ENCODE data around the gene VPS45.
A peak's percentile ranks its signal among the peaks of the same experiment; 100 is the strongest.
"Not testable (repeated sequence)": the region's sequence is repeated elsewhere in the genome, so short reads cannot be mapped to it uniquely, and the experiment has no call there.

Gene VPS45, protein sequence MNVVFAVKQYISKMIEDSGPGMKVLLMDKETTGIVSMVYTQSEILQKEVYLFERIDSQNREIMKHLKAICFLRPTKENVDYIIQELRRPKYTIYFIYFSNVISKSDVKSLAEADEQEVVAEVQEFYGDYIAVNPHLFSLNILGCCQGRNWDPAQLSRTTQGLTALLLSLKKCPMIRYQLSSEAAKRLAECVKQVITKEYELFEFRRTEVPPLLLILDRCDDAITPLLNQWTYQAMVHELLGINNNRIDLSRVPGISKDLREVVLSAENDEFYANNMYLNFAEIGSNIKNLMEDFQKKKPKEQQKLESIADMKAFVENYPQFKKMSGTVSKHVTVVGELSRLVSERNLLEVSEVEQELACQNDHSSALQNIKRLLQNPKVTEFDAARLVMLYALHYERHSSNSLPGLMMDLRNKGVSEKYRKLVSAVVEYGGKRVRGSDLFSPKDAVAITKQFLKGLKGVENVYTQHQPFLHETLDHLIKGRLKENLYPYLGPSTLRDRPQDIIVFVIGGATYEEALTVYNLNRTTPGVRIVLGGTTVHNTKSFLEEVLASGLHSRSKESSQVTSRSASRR

DNA sequence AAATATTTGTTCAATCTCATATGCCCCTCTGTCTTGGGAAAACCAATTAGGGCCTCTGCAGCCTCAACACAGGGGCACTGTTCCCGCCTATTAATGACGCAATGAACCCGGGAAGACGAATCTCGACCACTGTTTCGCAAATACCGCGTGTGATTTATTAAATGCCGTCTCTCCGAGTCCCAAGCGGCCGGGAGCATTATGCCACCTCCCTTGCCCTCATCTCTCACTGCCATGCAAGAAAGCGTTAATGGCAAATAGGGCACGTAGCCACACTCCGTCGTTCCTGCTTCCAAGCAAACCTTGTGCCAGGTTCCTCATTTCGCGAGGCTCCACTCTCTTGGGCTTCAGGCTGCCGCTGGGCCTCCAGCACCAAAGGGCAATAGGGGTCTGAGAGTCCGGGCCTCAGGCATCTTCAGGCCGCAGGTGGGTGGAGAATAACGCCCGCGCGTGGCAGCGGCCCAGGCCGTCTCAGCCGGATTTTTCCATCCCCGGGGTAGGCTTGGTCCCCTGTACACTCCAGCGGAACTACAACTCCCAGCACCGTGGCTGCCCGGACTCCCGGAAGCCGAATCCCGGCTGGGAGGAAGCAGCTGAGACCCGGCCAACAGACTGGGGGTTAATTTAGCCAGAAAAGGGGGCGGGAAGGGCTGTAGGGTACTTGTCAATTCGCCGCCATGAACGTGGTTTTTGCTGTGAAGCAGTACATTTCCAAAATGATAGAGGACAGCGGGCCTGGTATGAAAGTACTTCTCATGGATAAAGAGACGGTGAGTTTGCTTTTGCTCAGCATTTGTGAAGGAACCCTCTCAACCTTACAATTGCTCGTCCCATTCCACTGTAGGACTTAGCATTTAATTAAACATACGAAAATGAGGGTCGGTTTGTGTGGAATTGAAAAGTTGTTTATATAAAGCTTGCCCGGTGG is at the start of gene VPS45:
Gene VPS45 (plus strand): TSS at position 593 of the 925 bp plus-strand sequence. CDS start 82 bp downstream, at position 675.
- no peaks in the 10 kb centered on the region for H3K27me3 Mint-ChIP-seq
- H3K27ac Mint-ChIP-seq: peak within 1 kb of the TSS; percentile 95
- peaks cover 42% of the 10 kb centered on the region for H3K4me1 Mint-ChIP-seq (ENCODE audit: low read depth)
- no peaks in the 10 kb centered on the region for H3K9me3 Mint-ChIP-seq (ENCODE audit: low read depth)
- H3K4me3 Mint-ChIP-seq: peak within 1 kb of the TSS; percentile 94
- no peaks in the 10 kb centered on the region for H3K36me3 Mint-ChIP-seq

DNA sequence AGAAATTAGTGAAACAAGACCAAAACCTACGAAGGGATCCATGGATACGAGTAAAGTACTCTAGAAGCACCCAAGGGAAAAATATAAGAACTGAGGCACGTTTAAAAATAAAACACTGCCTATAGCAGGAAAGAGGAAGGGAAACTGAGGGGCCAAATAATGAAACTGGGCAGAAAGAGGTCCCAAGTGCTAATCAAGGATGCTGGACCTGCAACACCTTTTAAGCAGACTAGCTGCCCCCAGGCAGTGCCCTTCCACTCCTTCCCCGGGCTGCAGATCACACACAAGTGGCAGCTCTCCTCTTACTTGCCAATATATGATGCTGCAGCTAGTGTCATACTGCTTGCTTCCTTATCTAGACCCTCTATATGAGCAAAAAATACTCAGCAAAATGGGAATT is 49.4 kb upstream of the VPS45 start:
- Mint-ChIP-seq H3K27me3 (no peaks in the 10 kb centered on the region), H3K4me3 (no peak overlapping the region), H3K9me3 (ENCODE audit: low read depth) (no peaks in the 10 kb centered on the region), H3K36me3 (no peaks in the 10 kb centered on the region), H3K27ac (no peak overlapping the region), H3K4me1 (ENCODE audit: low read depth) (no peaks in the 10 kb centered on the region)

DNA sequence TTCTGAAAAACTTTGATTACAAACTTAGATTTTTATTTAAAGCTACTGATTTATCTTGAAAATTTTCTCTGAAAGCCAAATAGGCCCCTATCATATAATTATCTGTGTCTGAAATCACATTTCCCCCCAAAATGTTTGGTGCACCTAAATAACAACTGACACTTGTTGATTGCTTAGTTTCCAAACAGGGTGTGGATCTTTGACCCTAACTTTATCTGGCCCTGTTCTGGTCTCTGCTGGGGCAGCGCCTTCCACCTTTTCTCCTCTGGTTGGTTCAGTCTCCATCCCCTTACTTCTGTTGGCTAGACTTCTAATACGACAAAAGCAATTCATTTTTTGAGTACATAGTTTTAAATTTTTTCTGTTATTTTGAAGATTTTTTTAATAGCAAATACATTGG is 46.9 kb upstream of the VPS45 start:
- Mint-ChIP-seq H3K9me3 (ENCODE audit: low read depth) (no peaks in the 10 kb centered on the region), H3K4me3 (no peak overlapping the region), H3K4me1 (ENCODE audit: low read depth) (no peaks in the 10 kb centered on the region), H3K36me3 (no peaks in the 10 kb centered on the region), H3K27ac (no peak overlapping the region), H3K27me3 (no peaks in the 10 kb centered on the region)

DNA sequence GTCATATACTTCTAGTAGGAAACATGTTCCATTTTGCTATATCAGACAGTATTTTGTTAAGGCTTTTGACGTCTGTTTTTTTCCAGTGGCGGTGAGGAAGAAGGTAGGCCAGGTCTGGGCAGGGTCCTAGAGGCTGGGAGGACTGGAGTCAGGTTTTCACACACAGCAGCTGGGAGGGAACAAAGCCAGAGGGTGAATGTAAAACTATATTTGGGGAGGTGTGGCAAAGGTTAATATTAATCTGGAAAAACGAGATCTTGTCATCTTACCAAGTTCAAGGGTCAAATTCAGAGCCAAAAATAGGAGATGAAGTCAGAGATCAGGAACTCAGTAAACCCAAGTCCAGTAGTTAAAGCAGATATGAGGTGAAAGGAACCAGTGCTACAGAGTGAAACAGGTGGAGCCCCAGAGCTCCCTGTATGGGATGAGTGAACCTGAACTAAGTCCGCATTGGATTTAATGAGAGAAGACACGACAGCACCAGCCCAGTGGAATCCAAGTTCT is 46.3 kb upstream of the VPS45 start:
- no peak overlapping the region for H3K27ac Mint-ChIP-seq
- no peaks in the 10 kb centered on the region for H3K27me3 Mint-ChIP-seq
- no peaks in the 10 kb centered on the region for H3K36me3 Mint-ChIP-seq
- H3K4me3 Mint-ChIP-seq: no peak overlapping the region
- no peaks in the 10 kb centered on the region for H3K9me3 Mint-ChIP-seq (ENCODE audit: low read depth)
- no peaks in the 10 kb centered on the region for H3K4me1 Mint-ChIP-seq (ENCODE audit: low read depth)

DNA sequence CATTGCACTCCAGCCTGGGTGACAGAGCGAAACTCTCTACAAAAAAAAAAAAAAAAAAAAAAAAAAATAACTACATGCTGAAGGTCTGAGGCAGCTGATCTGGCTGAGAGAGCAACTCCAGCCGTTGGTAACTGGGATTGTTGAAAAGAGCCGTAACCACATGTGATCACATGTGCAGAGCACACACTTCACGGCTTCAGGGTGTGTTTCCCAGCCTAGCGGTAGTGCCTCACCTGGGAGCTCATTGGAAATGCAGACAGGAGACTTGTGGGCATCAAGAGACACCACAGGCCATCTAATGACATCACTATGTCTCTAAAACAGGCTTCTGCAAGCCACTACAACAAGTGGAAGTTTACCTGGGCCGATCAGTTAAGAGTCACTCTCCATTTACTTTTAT is 45.2 kb upstream of the VPS45 start:
- H3K9me3 Mint-ChIP-seq (ENCODE audit: low read depth): no peaks in the 10 kb centered on the region
- H3K4me3 Mint-ChIP-seq: no peak overlapping the region
- no peaks in the 10 kb centered on the region for H3K4me1 Mint-ChIP-seq (ENCODE audit: low read depth)
- H3K27ac Mint-ChIP-seq: no peak overlapping the region
- no peaks in the 10 kb centered on the region for H3K27me3 Mint-ChIP-seq
- no peaks in the 10 kb centered on the region for H3K36me3 Mint-ChIP-seq

DNA sequence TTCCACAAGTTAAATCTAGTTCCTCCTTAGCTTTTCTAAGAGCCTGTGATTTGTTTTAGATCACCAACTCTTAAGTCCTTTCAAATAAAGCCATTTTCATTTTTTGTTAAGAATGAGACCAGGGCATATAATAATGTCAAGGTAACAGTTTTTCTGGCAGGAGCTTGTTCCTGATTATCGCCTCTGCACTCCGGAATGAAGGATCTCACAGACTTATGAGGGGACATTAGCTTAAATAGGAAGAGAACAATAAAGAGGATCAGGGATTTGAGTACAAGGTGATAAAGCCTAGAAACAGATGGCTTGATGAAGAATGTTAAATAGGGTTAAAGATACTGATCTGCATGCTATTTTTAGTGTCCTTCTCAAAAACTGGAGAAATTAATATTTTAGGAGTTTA is 43.4 kb upstream of the VPS45 start:
- H3K27ac Mint-ChIP-seq: no peak overlapping the region
- no peaks in the 10 kb centered on the region for H3K36me3 Mint-ChIP-seq
- no peaks in the 10 kb centered on the region for H3K27me3 Mint-ChIP-seq
- H3K4me1 Mint-ChIP-seq (ENCODE audit: low read depth): no peaks in the 10 kb centered on the region
- H3K9me3 Mint-ChIP-seq (ENCODE audit: low read depth): no peaks in the 10 kb centered on the region
- H3K4me3 Mint-ChIP-seq: no peak overlapping the region

DNA sequence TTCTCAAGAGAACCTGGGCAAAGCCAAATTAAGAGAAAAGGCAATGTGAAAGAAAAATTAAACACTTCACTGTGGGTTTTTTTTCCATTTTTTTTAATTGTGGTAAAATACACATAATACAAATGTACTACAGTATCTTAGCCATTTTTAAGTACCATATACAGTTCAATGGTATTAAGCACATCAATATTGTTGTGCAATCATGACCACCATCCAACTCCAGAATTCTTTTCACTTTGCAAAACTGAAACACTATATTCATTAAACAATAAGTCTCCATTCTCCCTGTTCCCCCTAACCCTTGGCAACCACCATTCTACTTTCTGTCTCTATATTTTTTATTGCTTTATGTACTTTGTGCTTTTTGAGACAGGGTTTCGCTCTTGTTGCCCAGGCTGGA is 39.3 kb upstream of the VPS45 start:
- Mint-ChIP-seq H3K27ac (no peak overlapping the region), H3K36me3 (no peaks in the 10 kb centered on the region), H3K27me3 (no peaks in the 10 kb centered on the region), H3K4me3 (no peak overlapping the region), H3K4me1 (ENCODE audit: low read depth) (no peaks in the 10 kb centered on the region), H3K9me3 (ENCODE audit: low read depth) (no peaks in the 10 kb centered on the region)

DNA sequence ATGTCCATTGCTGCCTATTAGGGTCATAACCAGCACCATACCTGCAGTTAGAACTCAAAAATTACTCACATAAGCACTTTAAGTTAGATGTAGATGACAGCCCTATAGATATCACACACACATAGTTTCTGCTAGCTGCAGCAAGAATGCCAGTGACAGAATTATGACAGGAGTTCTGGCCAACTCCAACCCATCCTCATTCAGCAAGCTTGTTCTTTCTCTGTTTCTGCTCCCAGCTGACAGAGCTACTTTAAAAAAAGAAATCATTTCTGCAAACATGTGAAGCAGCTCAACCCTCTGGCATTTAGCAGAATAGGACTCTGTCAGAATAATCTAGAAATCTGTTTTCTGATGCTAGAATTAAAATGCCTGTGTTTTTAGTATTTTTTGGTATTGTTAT is 33.2 kb upstream of the VPS45 start:
- Mint-ChIP-seq H3K27me3 (no peaks in the 10 kb centered on the region), H3K27ac (no peak overlapping the region), H3K4me3 (no peak overlapping the region), H3K36me3 (no peaks in the 10 kb centered on the region), H3K9me3 (ENCODE audit: low read depth) (no peaks in the 10 kb centered on the region), H3K4me1 (ENCODE audit: low read depth) (no peaks in the 10 kb centered on the region)

DNA sequence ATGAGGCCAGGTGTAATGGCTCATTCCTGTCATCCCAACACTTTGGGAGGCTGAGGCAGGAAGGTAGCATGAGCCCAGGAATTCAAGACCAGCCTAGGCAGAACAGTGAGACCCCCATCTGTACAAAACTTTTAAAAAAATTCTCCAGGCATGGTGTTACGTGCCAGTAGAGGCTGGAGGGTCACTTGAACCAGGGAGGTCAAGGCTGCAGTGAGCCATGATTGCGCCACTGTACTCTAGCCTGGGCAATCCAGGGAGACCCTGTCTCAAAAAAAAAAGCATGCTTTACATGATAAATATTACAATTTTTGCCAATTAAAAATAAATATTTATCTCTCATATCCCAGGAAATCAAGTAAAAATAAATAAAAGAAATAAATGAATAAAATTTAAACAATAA is 17.6 kb upstream of the VPS45 start:
- no peak overlapping the region for H3K27ac Mint-ChIP-seq
- H3K4me1 Mint-ChIP-seq (ENCODE audit: low read depth): peaks cover 2% of the 10 kb centered on the region
- no peak overlapping the region for H3K4me3 Mint-ChIP-seq
- H3K36me3 Mint-ChIP-seq: peaks cover 4% of the 10 kb centered on the region
- peaks cover 2% of the 10 kb centered on the region for H3K27me3 Mint-ChIP-seq
- no peaks in the 10 kb centered on the region for H3K9me3 Mint-ChIP-seq (ENCODE audit: low read depth)

DNA sequence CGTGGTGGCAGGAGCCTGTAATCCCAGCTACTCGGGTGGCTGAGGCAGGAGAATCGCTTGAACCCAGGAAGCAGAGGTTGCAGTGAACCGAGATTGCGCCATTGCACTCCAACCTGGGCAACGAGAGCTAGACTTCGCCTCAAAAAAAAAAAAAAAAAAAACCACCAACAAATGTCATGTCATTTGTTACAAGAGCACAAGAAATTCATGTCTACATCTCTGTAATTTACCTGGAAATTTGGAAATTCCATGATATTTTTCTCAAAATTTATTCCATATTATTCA is 16.5 kb upstream of the VPS45 start:
- Mint-ChIP-seq H3K36me3 (peaks cover 4% of the 10 kb centered on the region), H3K9me3 (ENCODE audit: low read depth) (no peaks in the 10 kb centered on the region), H3K27ac (no peak overlapping the region), H3K27me3 (peaks cover 2% of the 10 kb centered on the region), H3K4me3 (no peak overlapping the region), H3K4me1 (ENCODE audit: low read depth) (peaks cover 2% of the 10 kb centered on the region)

DNA sequence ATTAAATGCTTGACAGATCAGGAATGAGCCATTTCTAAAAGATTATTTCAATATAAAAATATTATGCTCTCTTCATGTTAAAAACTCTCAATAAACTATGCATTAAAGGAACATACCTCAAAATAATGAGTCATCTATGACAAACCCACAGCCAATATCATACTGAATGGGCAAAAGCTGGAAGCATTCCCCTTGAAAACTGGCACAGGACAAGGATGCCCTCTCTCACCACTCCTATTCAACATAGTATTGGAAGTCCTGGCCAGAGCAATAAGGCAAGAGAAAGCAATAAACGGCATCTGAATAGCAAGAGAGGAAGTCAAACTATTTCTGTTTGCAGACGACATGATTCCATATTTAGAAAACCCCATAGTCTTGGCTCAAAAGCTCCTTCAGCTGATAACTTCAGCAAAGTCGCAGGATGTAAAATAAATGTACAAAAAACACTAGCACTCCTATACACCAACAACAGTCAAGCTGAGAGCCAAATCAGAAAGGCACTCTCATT is 15.6 kb upstream of the VPS45 start:
- H3K4me3 Mint-ChIP-seq: not testable (repeated sequence)

DNA sequence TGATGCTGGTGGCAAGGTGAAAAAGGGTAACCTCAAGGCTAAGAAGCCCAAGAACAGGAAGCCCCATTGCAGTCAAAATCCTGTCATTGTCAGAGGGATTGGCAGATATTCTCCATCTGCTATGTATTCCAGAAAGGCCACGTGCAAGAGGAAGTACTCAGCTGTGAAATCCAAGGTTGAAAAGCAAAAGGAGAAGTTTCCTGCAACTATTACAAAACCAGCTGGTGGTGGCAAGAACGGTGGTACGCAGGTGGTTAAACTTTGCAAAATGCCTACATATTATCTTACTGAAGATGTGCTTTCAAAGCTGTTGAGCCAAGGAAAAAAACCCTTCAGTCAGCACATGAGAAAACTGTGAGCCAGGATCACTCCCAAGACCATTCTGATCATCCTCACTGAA is 13.7 kb upstream of the VPS45 start:
- Mint-ChIP-seq H3K27ac (no peak overlapping the region), H3K4me1 (ENCODE audit: low read depth) (peaks cover 2% of the 10 kb centered on the region), H3K36me3 (no peaks in the 10 kb centered on the region), H3K27me3 (no peaks in the 10 kb centered on the region), H3K9me3 (ENCODE audit: low read depth) (no peaks in the 10 kb centered on the region), H3K4me3 (no peak overlapping the region)

More for the DNA sequence above, 15.6 kb upstream of the VPS45 start:
- H3K36me3 Mint-ChIP-seq; H3K27ac Mint-ChIP-seq; H3K27me3 Mint-ChIP-seq; H3K4me1 Mint-ChIP-seq (ENCODE audit: low read depth); H3K9me3 Mint-ChIP-seq (ENCODE audit: low read depth): not testable (repeated sequence)

DNA sequence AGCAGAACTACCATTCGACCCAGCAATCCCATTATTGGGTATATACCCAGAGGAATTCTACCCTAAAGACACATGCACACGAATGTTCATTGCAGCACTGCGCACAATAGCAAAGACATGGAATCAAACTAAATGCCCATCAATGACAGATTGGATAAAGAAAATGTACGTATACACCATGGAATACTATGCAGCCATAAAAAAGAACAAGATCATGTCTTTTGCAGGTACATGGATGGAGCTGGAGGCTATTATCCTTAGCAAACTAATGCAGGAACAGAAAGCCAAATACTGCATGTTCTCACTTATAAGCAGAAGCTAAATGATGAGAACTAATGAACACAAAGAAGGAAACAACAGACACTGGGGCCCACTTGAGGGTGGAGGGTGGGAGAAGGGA is 12.1 kb upstream of the VPS45 start:
- H3K4me3 Mint-ChIP-seq; H3K27ac Mint-ChIP-seq; H3K4me1 Mint-ChIP-seq (ENCODE audit: low read depth); H3K9me3 Mint-ChIP-seq (ENCODE audit: low read depth); H3K36me3 Mint-ChIP-seq; H3K27me3 Mint-ChIP-seq: not testable (repeated sequence)

DNA sequence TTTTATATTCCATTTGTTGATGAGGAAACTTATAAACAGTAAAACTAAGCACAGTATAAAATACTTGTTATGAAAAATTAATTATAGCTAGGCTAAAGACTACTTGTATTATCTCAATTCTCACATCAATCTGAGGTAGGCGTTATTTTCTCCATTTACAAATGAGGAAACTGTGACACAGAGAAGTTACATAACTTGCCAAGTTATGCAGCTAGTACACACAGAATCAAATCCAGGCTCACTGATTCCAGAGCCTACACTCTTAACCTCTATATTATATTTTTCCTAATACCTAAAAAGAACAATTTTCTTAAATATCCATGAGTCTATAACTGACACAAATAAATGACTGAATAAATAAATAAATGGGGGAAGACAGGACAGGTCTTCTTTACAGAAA is 11.2 kb upstream of the VPS45 start:
- H3K4me1 Mint-ChIP-seq (ENCODE audit: low read depth): no peaks in the 10 kb centered on the region
- no peaks in the 10 kb centered on the region for H3K9me3 Mint-ChIP-seq (ENCODE audit: low read depth)
- H3K4me3 Mint-ChIP-seq: no peak overlapping the region
- H3K27ac Mint-ChIP-seq: no peak overlapping the region
- no peaks in the 10 kb centered on the region for H3K27me3 Mint-ChIP-seq
- H3K36me3 Mint-ChIP-seq: no peaks in the 10 kb centered on the region

DNA sequence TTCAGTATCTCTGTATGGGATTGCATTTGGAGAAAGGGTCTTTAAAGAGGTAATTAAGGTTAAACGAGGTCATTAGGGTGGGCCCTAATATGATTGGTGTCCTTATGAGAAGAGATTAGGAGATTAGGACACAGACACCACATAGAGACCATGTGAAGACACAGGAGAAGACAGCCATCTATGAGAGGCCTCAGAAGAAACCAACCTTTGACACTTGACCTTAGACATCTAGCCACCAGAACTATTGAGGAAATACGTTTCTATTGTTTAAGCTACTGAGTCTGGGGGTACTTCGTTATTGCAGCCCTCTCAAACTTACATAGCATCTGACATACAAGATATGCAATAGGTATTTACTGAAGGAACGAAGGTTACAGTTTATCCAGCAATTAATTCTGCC is 7.3 kb upstream of the VPS45 start:
- Mint-ChIP-seq H3K36me3 (no peaks in the 10 kb centered on the region), H3K9me3 (ENCODE audit: low read depth) (no peaks in the 10 kb centered on the region), H3K27me3 (no peaks in the 10 kb centered on the region), H3K4me3 (no peak overlapping the region), H3K4me1 (ENCODE audit: low read depth) (peaks cover 4% of the 10 kb centered on the region), H3K27ac (no peak overlapping the region)

All from activated naive CD8-positive, alpha-beta T cell (primary cell).